Panc1 (cell line): ENCODE results near the gene NTM. TPM values are rescaled to one million over a fixed set of nuclear protein-coding genes. Genes with fewer than 3 reads are reported as not detected.

Experiments used
- ATAC-seq: fragments of 200-7000 bp; cut with Tn5 transposase; 2 replicates; pipeline ENCODE4 v1.9.1; 2020; ENCODE audit warnings: mild to moderate bottlenecking, moderate library complexity
- BruUV-seq: library from RNA; stranded (reverse); fragments of 400-500 nt; replicated peaks from 2 replicates; lab custom pipeline; 2021; lab: Mats Ljungman, UMichigan
- CTCF ChIA-PET: fragments of 300-600 bp; sonication (Branson Sonifier 250); formaldehyde crosslinking; loops from one replicate; lab custom pipeline; 2022; ENCODE audit warnings: antibody characterized with exemption; lab: Charles Lee
- POLR2A ChIA-PET: fragments of 300-600 bp; sonication (Branson Sonifier 250); formaldehyde crosslinking; loops from one replicate; lab custom pipeline; 2022; ENCODE audit warnings: antibody characterized with exemption; lab: Charles Lee
- DNase-seq: peaks from one replicate; pipeline ENCODE4 v3.0.0-alpha.2; 2010; ENCODE audit warnings: low read depth, low spot score
- H3K27ac ChIP-seq: 2 replicates; pipeline ENCODE4 v1.5.1; 2011; ENCODE audit warnings: mild to moderate bottlenecking, low read length, inconsistent platforms
- H3K27me3 ChIP-seq: fragments of 200-500 bp; sonication (Bioruptor generic); 2 replicates; pipeline ENCODE4 v1.6.0; 2014; ENCODE audit warnings: low read length, inconsistent platforms; ENCODE audit not compliant: control insufficient read depth, insufficient read depth
- H3K36me3 ChIP-seq: fragments of 200-500 bp; sonication (Bioruptor generic); 2 replicates; pipeline ENCODE4 v1.5.1; 2014; ENCODE audit warnings: inconsistent platforms, mild to moderate bottlenecking, low read length, moderate library complexity; ENCODE audit not compliant: control insufficient read depth, insufficient read depth
- H3K4me1 ChIP-seq: 2 replicates; pipeline ENCODE4 v1.5.1; 2011; ENCODE audit warnings: inconsistent platforms, mild to moderate bottlenecking, low read length, moderate library complexity; ENCODE audit not compliant: control insufficient read depth, insufficient read depth
- H3K4me3 ChIP-seq, 2 experiments: 2 replicates each; pipeline ENCODE4 v1.5.1; 2011 to 2012; ENCODE audit warnings: low read depth in 2 of 2, low read length in 2 of 2, mild to moderate bottlenecking in 2 of 2, inconsistent platforms in 1 of 2, moderate library complexity in 1 of 2
- H3K9me3 ChIP-seq: fragments of 200-500 bp; sonication (Bioruptor generic); 2 replicates; pipeline ENCODE4 v1.5.1; 2014; ENCODE audit warnings: low read depth, mild to moderate bottlenecking, inconsistent platforms, low read length, moderate library complexity; ENCODE audit not compliant: control insufficient read depth, insufficient read depth
- CTCF ChIP-seq: fragments of 450-650 bp; IDR thresholded peaks from 2 replicates; pipeline ENCODE4 v1.5.1; 2017; ENCODE audit warnings: mild to moderate bottlenecking
- POLR2AphosphoS5 ChIP-seq: IDR thresholded peaks from 2 replicates; pipeline ENCODE4 v1.6.1; 2012; ENCODE audit warnings: mild to moderate bottlenecking, low read depth, low read length, moderate library complexity
- REST ChIP-seq, 2 experiments: IDR thresholded peaks; 2 replicates each; pipeline ENCODE4 v1.6.1; 2011 to 2012; ENCODE audit warnings: low read depth in 2 of 2, control low read depth in 1 of 2, low read length in 1 of 2, mild to moderate bottlenecking in 1 of 2, moderate library complexity in 1 of 2; ENCODE audit not compliant: insufficient read depth in 1 of 2
- SIN3A ChIP-seq: IDR thresholded peaks from 2 replicates; pipeline ENCODE4 v1.6.1; 2012; ENCODE audit warnings: low read depth, mild to moderate bottlenecking, low read length, moderate library complexity, borderline replicate concordance; ENCODE audit not compliant: insufficient read depth
- TCF7L2 ChIP-seq: IDR thresholded peaks from 2 replicates; pipeline ENCODE4 v1.6.1; 2011; ENCODE audit warnings: mild to moderate bottlenecking, low read depth, low read length, inconsistent platforms
- in situ Hi-C: cut with HindIII; loops from 2 replicates; pipeline ENCODE4 v1.10.0; 2016; ENCODE audit warnings: low sequenced_read_pairs, low pct_unique_long_range_greater_than_20kb
- intact Hi-C: fragments of 100-400 bp; cut with micrococcal nuclease; formaldehyde crosslinking; loops from one replicate; pipeline ENCODE4 v1.10.0; 2022; ENCODE audit not compliant: unreplicated experiment
- total RNA-seq: library from RNA; stranded (reverse); gene quantifications from one replicate; pipeline ENCODE4 v1.2.1, GENCODE V29; 2021; ENCODE audit not compliant: unreplicated experiment

Gene NTM
- total RNA-seq, 1 experiment from 2014 or later: 0.10 TPM

GRCh38 chr11:131662317-131662972, 292.0 kb downstream of the NTM start:
- in situ Hi-C loops: no loop called here
- no peak for DNase-seq
- Histone ChIP-seq H3K4me3 (no peak overlapping the region), H3K9me3 (no peaks in the 10 kb centered on the region), H3K36me3 (no peaks in the 10 kb centered on the region), H3K4me1 (no peaks in the 10 kb centered on the region), H3K27ac (no peak overlapping the region), H3K27me3 (peaks cover 12% of the 10 kb centered on the region)
- CTCF ChIA-PET: no interaction called here
- TF ChIP-seq SIN3A: no peak
- TF ChIP-seq POLR2AphosphoS5: no peak
- TF ChIP-seq TCF7L2: no peak
- TF ChIP-seq CTCF: no peak
- no peak for TF ChIP-seq REST (IDR thresholded peaks at IDR 0.05; ENCODE audit: insufficient read depth in 1 of 2, low read depth in 2 of 2, low read length in 1 of 2)
- no peak for ATAC-seq
- intact Hi-C loops: no loop called here
- POLR2A ChIA-PET: no interaction called here
- no TSS peak for BruUV-seq

GRCh38 chr11:131662993-131663392, 292.6 kb downstream of the NTM start:
- H3K9me3 ChIP-seq: no peaks in the 10 kb centered on the region
- intact Hi-C loops: no loop called here
- ChIA-PET POLR2A (no interaction called here), CTCF (no interaction called here)
- no peaks in the 10 kb centered on the region for H3K36me3 ChIP-seq
- no peak for TF ChIP-seq TCF7L2
- TF ChIP-seq POLR2AphosphoS5: no peak
- TF ChIP-seq CTCF: no peak
- TF ChIP-seq SIN3A: no peak
- TF ChIP-seq REST (IDR thresholded peaks at IDR 0.05; ENCODE audit: insufficient read depth in 1 of 2, low read depth in 2 of 2, low read length in 1 of 2): no peak
- no peak overlapping the region for H3K4me3 ChIP-seq
- no peak overlapping the region for H3K27ac ChIP-seq
- peaks cover 11% of the 10 kb centered on the region for H3K27me3 ChIP-seq
- H3K4me1 ChIP-seq: no peaks in the 10 kb centered on the region
- DNase-seq (no peak), ATAC-seq (no peak)
- in situ Hi-C loops: no loop called here
- no TSS peak for BruUV-seq
